ENCODE data around the gene RFX2. TPM values are rescaled to one million over a fixed set of nuclear protein-coding genes. Genes with fewer than 3 reads are reported as not detected.
A peak's percentile ranks its signal among the peaks of the same experiment; 100 is the strongest.

The RFX2 gene
- total and polyA plus RNA-seq, 9 of the 15 experiments (the other 6 are each of a cell fraction or from before 2014, with no cell fraction given): 3.6 to 18.7 (median 8.7) TPM

DNA sequence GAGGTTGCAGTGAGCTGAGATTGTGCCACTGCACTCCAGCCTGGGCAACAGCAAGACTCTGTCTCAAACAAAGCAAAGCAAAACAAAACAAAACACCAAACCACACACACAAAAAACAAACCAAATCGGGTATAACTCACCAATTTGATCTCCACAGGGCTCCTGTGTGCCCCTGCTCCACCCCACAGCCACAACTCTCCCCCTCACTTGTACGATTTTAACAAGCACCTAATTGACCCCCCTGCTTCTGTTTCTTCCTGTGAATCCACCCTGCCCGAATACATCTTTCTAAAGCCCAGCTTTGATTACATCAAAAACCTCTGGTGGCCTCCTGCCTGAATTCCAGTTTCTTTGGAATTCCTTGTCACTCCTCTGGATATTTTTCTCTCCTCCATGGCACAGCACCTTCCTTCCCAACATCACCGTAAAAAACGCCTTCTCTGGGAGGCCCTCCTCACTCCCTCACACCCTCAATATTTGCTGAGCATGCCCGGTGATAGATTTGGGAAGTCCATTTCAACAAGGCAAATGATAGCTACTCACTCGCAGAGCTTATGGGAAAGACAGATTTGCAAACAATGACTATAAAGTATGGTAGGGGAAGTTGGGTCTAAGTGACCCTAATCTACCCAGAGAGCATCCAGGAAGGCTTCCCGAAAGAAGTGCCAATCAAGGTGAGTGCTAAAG is 120.8 kb downstream of the RFX2 start:
- no peak overlapping the region; the same call in 2 of the 3 replicates for H3K27ac ChIP-seq (ENCODE audit: extremely low read depth, low read depth, low read length)
- H3K4me2 ChIP-seq (ENCODE audit: insufficient read depth, low read length): peak overlapping the region; percentile 62
- 41% methylated on average over 8 of the region's 8 CpGs for WGBS (ENCODE audit: insufficient coverage, low coverage, missing lambda C conversion rate)
- FAIRE-seq (no peak), ATAC-seq (no peak), DNase-seq (ENCODE audit: extremely low read depth in 1 of 4, low spot score in 3 of 4) (no peak)
- no peaks in the 10 kb centered on the region for H3K9me3 ChIP-seq (replicated peaks; ENCODE audit: control insufficient read depth, insufficient read depth, low read depth, low read length)
- peaks cover 29 to 31% of the 10 kb centered on the region in 2 experiments for H3K4me1 ChIP-seq (replicated peaks in 1 of 2; ENCODE audit: control insufficient read depth in 2 of 2, insufficient read depth in 2 of 2, low read length in 2 of 2)
- H3K79me2 ChIP-seq (ENCODE audit: control insufficient read depth, insufficient read depth, low read length): no peaks in the 10 kb centered on the region
- H2AFZ ChIP-seq (ENCODE audit: low read depth, low read length): peak overlapping the region; percentile 94
- no peaks in the 10 kb centered on the region for H3K9me1 ChIP-seq (ENCODE audit: control insufficient read depth, insufficient read depth, low read length)
- POLR2A ChIA-PET: interaction anchor here (1.2 to 4.2 kb wide), 5 partner anchors 10 to 198 kb away, joined by 3 to 36 read pairs (median 4); partner anchors contain the start of genes DUS3L and RANBP3
- peak overlapping the region; percentile 32 to 38; a peak in 1 of 4 replicates for H3K9ac ChIP-seq (ENCODE audit: insufficient read depth in 1 of 2, low read depth in 2 of 2, low read length in 2 of 2)
- no TSS peak for BruUV-seq (replicated peaks)
- no peaks in the 10 kb centered on the region for H4K20me1 ChIP-seq (replicated peaks; ENCODE audit: control insufficient read depth, insufficient read depth, low read length)
- intact Hi-C loops (cut with micrococcal nuclease) (loop anchor here (10.0 kb wide), 1 partner anchor 185 kb away; the partner anchor contains the start of gene NRTN), in situ Hi-C loops (cut with MboI) (no loop called here)
- no peaks in the 10 kb centered on the region for H3K27me3 ChIP-seq (ENCODE audit: control insufficient read depth in 2 of 2, insufficient read depth in 2 of 2, low read length in 2 of 2)
- no peaks in the 10 kb centered on the region for H3K36me3 ChIP-seq (ENCODE audit: control insufficient read depth, insufficient read depth, low read length)
- CTCF ChIA-PET (ENCODE audit: low intra/inter-chr PET ratio): no interaction called here
- TF ChIP-seq NRF1 (conservative IDR thresholded peaks at IDR 0.05 in 1 of 2, IDR thresholded peaks at IDR 0.05 in 1 of 2) (peak; percentile 52 to 64), PRDM10 (IDR thresholded peaks at IDR 0.05; ENCODE audit: partially characterized antibody) (peak; percentile 31), ZFP36 (IDR thresholded peaks at IDR 0.05; ENCODE audit: low read depth, low read length, partially characterized antibody) (peak; percentile 71), DACH1 (IDR thresholded peaks at IDR 0.05; ENCODE audit: partially characterized antibody) (no peak)
- no peak overlapping the region for H3K4me3 ChIP-seq
